H9 (cell line): Measurements from ENCODE around the gene ZNF821. TPM values are rescaled to one million over a fixed set of nuclear protein-coding genes. Genes with fewer than 3 reads are reported as not detected.

Experiments used
- DNase-seq: peaks from one replicate; pipeline ENCODE4 v3.0.0-alpha.2; 2017
- H2AFZ ChIP-seq: one replicate; pipeline ENCODE4 v1.6.1; 2013; ENCODE audit warnings: mild to moderate bottlenecking, low read length, control low read depth, moderate library complexity
- H2AK5ac ChIP-seq: 2 replicates; pipeline ENCODE4 v1.6.1; 2013; ENCODE audit warnings: low read length, control low read depth, mixed read lengths; ENCODE audit not compliant: insufficient read length
- H2BK120ac ChIP-seq: one replicate; pipeline ENCODE4 v1.6.1; 2013; ENCODE audit warnings: low read depth, mild to moderate bottlenecking, low read length, control low read depth, inconsistent platforms; ENCODE audit not compliant: poor library complexity, severe bottlenecking
- H2BK12ac ChIP-seq: 2 replicates; pipeline ENCODE4 v1.6.1; 2013; ENCODE audit warnings: low read length, control low read depth, mixed read lengths, low read depth; ENCODE audit not compliant: insufficient read length
- H2BK15ac ChIP-seq: 2 replicates; pipeline ENCODE4 v1.6.1; 2013; ENCODE audit warnings: low read depth, low read length, control low read depth
- H2BK20ac ChIP-seq: one replicate; pipeline ENCODE4 v1.6.1; 2013; ENCODE audit warnings: low read depth, mild to moderate bottlenecking, low read length, control low read depth, inconsistent platforms; ENCODE audit not compliant: poor library complexity, severe bottlenecking
- H2BK5ac ChIP-seq: 2 replicates; pipeline ENCODE4 v1.6.1; 2013; ENCODE audit warnings: low read length, control low read depth, mixed read lengths; ENCODE audit not compliant: insufficient read length
- H3K14ac ChIP-seq: 2 replicates; pipeline ENCODE4 v1.6.1; 2013; ENCODE audit warnings: low read length, control low read depth; ENCODE audit not compliant: insufficient read depth
- H3K18ac ChIP-seq: 2 replicates; pipeline ENCODE4 v1.6.1; 2013; ENCODE audit warnings: low read depth, mild to moderate bottlenecking, mixed read lengths, low read length, control low read depth; ENCODE audit not compliant: insufficient read length
- H3K23ac ChIP-seq: 2 replicates; pipeline ENCODE4 v1.6.1; 2013; ENCODE audit warnings: low read length, control low read depth, mixed read lengths, low read depth; ENCODE audit not compliant: insufficient read length
- H3K23me2 ChIP-seq: 2 replicates; pipeline ENCODE4 v1.6.1; 2013; ENCODE audit warnings: low read depth, mild to moderate bottlenecking, mixed read lengths, low read length, control low read depth; ENCODE audit not compliant: insufficient read length, poor library complexity, severe bottlenecking
- H3K27ac ChIP-seq: 2 replicates; pipeline ENCODE4 v1.5.1; 2013; ENCODE audit warnings: low read length, control low read depth, mixed read lengths, low read depth; ENCODE audit not compliant: insufficient read length
- H3K27me3 ChIP-seq: 2 replicates; pipeline ENCODE4 v1.6.1; 2013; ENCODE audit warnings: low read length, control low read depth, inconsistent platforms; ENCODE audit not compliant: insufficient read depth
- H3K4ac ChIP-seq: 2 replicates; pipeline ENCODE4 v1.6.1; 2013; ENCODE audit warnings: low read depth, mild to moderate bottlenecking, control low read depth, inconsistent platforms, low read length, moderate library complexity
- H3K4me1 ChIP-seq: 2 replicates; pipeline ENCODE4 v1.6.1; 2013; ENCODE audit warnings: low read length, control low read depth, inconsistent platforms; ENCODE audit not compliant: insufficient read depth
- H3K4me2 ChIP-seq: 2 replicates; pipeline ENCODE4 v1.6.1; 2013; ENCODE audit warnings: low read length, control low read depth, mixed read lengths; ENCODE audit not compliant: insufficient read length, insufficient read depth
- H3K56ac ChIP-seq: 2 replicates; pipeline ENCODE4 v1.6.1; 2013; ENCODE audit warnings: low read depth, mild to moderate bottlenecking, mixed read lengths, low read length, control low read depth; ENCODE audit not compliant: insufficient read length
- H3K79me1 ChIP-seq: 2 replicates; pipeline ENCODE4 v1.6.1; 2013; ENCODE audit warnings: low read depth, mild to moderate bottlenecking, moderate library complexity, low read length, control low read depth, inconsistent platforms; ENCODE audit not compliant: insufficient read depth, poor library complexity, severe bottlenecking
- H3K79me2 ChIP-seq: 2 replicates; pipeline ENCODE4 v1.6.1; 2013; ENCODE audit warnings: low read length, control low read depth, inconsistent platforms; ENCODE audit not compliant: insufficient read depth
- H3K9ac ChIP-seq: 2 replicates; pipeline ENCODE4 v1.6.1; 2013; ENCODE audit warnings: low read length, control low read depth, mixed read lengths; ENCODE audit not compliant: insufficient read length; ENCODE audit errors: extremely low read depth
- H3K9me3 ChIP-seq: one replicate; pipeline ENCODE4 v1.6.1; 2013; ENCODE audit warnings: low read depth, low read length, inconsistent platforms; ENCODE audit not compliant: control insufficient read depth
- H3T11ph ChIP-seq: one replicate; pipeline ENCODE4 v1.6.1; 2013; ENCODE audit warnings: mild to moderate bottlenecking, low read length, control low read depth, inconsistent platforms
- H4K20me1 ChIP-seq: one replicate; pipeline ENCODE4 v1.6.1; 2013; ENCODE audit not compliant: control insufficient read depth, insufficient read length, insufficient read depth
- H4K5ac ChIP-seq: 2 replicates; pipeline ENCODE4 v1.6.1; 2013; ENCODE audit warnings: low read depth, mild to moderate bottlenecking, mixed read lengths, low read length, control low read depth; ENCODE audit not compliant: insufficient read length
- H4K8ac ChIP-seq: replicated peaks from 2 replicates; pipeline ENCODE4 v1.6.1; 2013; ENCODE audit warnings: low read length, control low read depth, mixed read lengths, low read depth; ENCODE audit not compliant: insufficient read length
- H4K91ac ChIP-seq: 2 replicates; pipeline ENCODE4 v1.6.1; 2013; ENCODE audit warnings: low read depth, mild to moderate bottlenecking, moderate library complexity, mixed read lengths, low read length, control low read depth; ENCODE audit not compliant: insufficient read length
- H3K27ac Mint-ChIP-seq, 3 experiments: 2 replicates in 2 of 3; 3 replicates in 1 of 3; pipeline ENCODE4 v1.8.0; 2020 to 2021; ENCODE audit warnings: mixed read lengths in 3 of 3, mild to moderate bottlenecking in 1 of 3, moderate library complexity in 1 of 3
- H3K27me3 Mint-ChIP-seq: 2 replicates; pipeline ENCODE4 v1.8.0; 2021; ENCODE audit warnings: low read depth, mild to moderate bottlenecking, moderate library complexity, mixed read lengths
- H3K36me3 Mint-ChIP-seq, 3 experiments: 2 replicates in 2 of 3; 3 replicates in 1 of 3; pipeline ENCODE4 v1.8.0; 2020 to 2021; ENCODE audit warnings: low read depth in 3 of 3, mixed read lengths in 3 of 3; ENCODE audit not compliant: insufficient read depth in 1 of 3
- H3K4me1 Mint-ChIP-seq, 2 experiments: 2 replicates each; pipeline ENCODE4 v1.8.0; 2020; ENCODE audit warnings: mixed read lengths in 2 of 2
- H3K4me3 Mint-ChIP-seq, 2 experiments: 2 replicates in 1 of 2; 3 replicates in 1 of 2; pipeline ENCODE4 v1.8.0; 2020 to 2021; ENCODE audit warnings: mild to moderate bottlenecking in 2 of 2, mixed read lengths in 2 of 2, moderate library complexity in 1 of 2
- H3K9me3 Mint-ChIP-seq, 2 experiments: 2 replicates in 1 of 2; 3 replicates in 1 of 2; pipeline ENCODE4 v1.8.0; 2020; ENCODE audit warnings: mild to moderate bottlenecking in 2 of 2, mixed read lengths in 2 of 2, moderate library complexity in 1 of 2
- WGBS: extraction: QIAGEN DNeasy Blood & Tissue Kit; methylation state at CpG from one replicate; pipeline ENCODE4 v1.1.7; 2013; ENCODE audit warnings: missing lambda C conversion rate, low lambda C conversion rate, mixed read lengths; ENCODE audit not compliant: insufficient read length; ENCODE audit errors: extremely low coverage; 5-methylcytosine and 5-hydroxymethylcytosine counted together
- total RNA-seq: library from RNA; stranded (reverse); gene quantifications from 2 replicates; pipeline ENCODE4 v1.2.1, GENCODE V29; 2021
- TF ChIP-seq, protein P1 (sequence below): fragments of 200-600 bp; sonication (generic); conservative IDR thresholded peaks from 3 replicates; pipeline ENCODE4 v1.8.0; 2021; ENCODE audit warnings: antibody characterized with exemption, mild to moderate bottlenecking

Gene ZNF821
- total RNA-seq, 1 experiment from 2014 or later, result 12.5 TPM

DNA sequence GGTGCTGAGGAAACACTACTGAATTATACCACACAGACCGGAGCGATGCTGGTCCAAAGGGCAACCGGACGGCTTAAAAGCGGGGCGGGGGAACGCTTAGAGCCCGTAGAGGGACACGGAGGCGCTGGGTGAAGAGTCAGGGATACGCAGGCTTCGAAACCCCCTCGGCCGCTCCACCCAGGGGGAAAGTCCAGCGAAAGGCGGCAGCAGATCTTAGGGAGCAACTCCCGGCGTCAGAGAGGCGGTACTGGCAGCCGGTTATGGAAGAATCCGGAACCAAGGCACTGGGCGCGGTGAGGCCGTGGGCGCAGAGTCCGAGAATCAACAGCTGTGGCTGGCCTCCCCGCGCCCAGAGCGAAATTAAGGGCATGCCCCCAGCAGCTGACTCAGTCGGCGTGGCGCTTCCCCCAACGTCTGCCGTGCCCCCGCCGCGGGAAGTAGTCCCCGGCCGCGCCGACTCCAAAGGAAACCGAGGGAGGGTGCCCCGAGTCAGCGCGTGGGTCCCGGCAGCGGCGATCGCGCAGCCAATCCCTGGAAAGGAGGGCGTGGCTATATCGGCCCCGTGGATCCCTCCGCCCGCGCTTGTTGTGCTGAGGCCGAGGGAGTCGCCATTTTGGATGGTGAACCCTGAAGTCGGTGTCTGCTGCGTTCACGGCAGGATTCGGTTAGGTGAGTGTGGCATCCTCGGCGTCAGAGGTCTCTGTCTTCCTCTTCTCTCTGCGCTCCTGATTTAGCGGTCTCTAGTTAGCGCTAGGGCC lies 11.1 kb upstream of the ZNF821 start, which contains the start of gene IST1:
Gene IST1, plus strand, starts transcription at position 611 of the 758 bp plus-strand sequence. CDS start 20,110 bp downstream, outside the sequence.
- no peak within 1 kb of the TSS for H4K5ac ChIP-seq
- H3K23ac ChIP-seq, result no peak within 1 kb of the TSS
- no peak within 1 kb of the TSS for H4K91ac ChIP-seq
- no peaks in the 10 kb centered on the region for H3K9me3 ChIP-seq
- no peaks in the 10 kb centered on the region for H3K27me3 ChIP-seq
- H2BK12ac ChIP-seq, result no peak within 1 kb of the TSS
- no peak within 1 kb of the TSS for H3T11ph ChIP-seq
- no peak within 1 kb of the TSS for H2AFZ ChIP-seq
- peaks cover 8 to 16% of the 10 kb centered on the region in 2 experiments for H3K4me1 Mint-ChIP-seq
- peaks cover 7% of the 10 kb centered on the region for H3K23me2 ChIP-seq
- peak within 1 kb of the TSS; percentile 93 for H3K4me2 ChIP-seq
- H3K79me1 ChIP-seq, result no peaks in the 10 kb centered on the region
- peak within 1 kb of the TSS; percentile 17 for H2BK5ac ChIP-seq
- H3K27ac ChIP-seq, result peak within 1 kb of the TSS; percentile 59
- H2BK120ac ChIP-seq, result no peak within 1 kb of the TSS
- WGBS, result no CpG with 5 or more reads among the region's 67 CpGs
- peaks cover 6 to 8% (median 8%) of the 10 kb centered on the region in 3 experiments; a peak in 6 of 7 replicates for H3K36me3 Mint-ChIP-seq
- H3K18ac ChIP-seq, result peak within 1 kb of the TSS; percentile 62
- peak; percentile 95 for DNase-seq
- H3K9me3 Mint-ChIP-seq, result peaks cover 0 to 2% of the 10 kb centered on the region in 2 experiments; a peak in 1 of 5 replicates
- H3K79me2 ChIP-seq, result peaks cover 30% of the 10 kb centered on the region; the same call in 1 of the 2 replicates
- no peaks in the 10 kb centered on the region for H4K20me1 ChIP-seq
- H3K27me3 Mint-ChIP-seq, result no peaks in the 10 kb centered on the region; the same call in 1 of the 2 replicates
- H3K4ac ChIP-seq, result no peak within 1 kb of the TSS
- H4K8ac ChIP-seq, result no peak within 1 kb of the TSS
- peak within 1 kb of the TSS; percentile 99 to 100 (median 99) for H3K27ac Mint-ChIP-seq
- H3K9ac ChIP-seq, result peak within 1 kb of the TSS; percentile 95
- H3K4me1 ChIP-seq, result no peaks in the 10 kb centered on the region
- no peak within 1 kb of the TSS for H2BK20ac ChIP-seq
- H3K4me3 Mint-ChIP-seq, result peak within 1 kb of the TSS; percentile 97 to 98
- TF ChIP-seq, protein P1, sequence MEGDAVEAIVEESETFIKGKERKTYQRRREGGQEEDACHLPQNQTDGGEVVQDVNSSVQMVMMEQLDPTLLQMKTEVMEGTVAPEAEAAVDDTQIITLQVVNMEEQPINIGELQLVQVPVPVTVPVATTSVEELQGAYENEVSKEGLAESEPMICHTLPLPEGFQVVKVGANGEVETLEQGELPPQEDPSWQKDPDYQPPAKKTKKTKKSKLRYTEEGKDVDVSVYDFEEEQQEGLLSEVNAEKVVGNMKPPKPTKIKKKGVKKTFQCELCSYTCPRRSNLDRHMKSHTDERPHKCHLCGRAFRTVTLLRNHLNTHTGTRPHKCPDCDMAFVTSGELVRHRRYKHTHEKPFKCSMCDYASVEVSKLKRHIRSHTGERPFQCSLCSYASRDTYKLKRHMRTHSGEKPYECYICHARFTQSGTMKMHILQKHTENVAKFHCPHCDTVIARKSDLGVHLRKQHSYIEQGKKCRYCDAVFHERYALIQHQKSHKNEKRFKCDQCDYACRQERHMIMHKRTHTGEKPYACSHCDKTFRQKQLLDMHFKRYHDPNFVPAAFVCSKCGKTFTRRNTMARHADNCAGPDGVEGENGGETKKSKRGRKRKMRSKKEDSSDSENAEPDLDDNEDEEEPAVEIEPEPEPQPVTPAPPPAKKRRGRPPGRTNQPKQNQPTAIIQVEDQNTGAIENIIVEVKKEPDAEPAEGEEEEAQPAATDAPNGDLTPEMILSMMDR, result no peak
- H2BK15ac ChIP-seq, result no peak within 1 kb of the TSS
- H3K14ac ChIP-seq, result peak within 1 kb of the TSS; percentile 90
- no peak within 1 kb of the TSS for H3K56ac ChIP-seq
- H2AK5ac ChIP-seq, result no peak within 1 kb of the TSS
